Panc1 (cell line): ENCODE results near the gene AP1B1.

Source experiments
- POLR2AphosphoS5 ChIP-seq: IDR thresholded peaks from 2 replicates; pipeline ENCODE4 v1.6.1; 2012; ENCODE audit warnings: mild to moderate bottlenecking, low read depth, low read length, moderate library complexity
- REST ChIP-seq, 2 experiments: IDR thresholded peaks; 2 replicates each; pipeline ENCODE4 v1.6.1; 2011 to 2012; ENCODE audit warnings: low read depth in 2 of 2, control low read depth in 1 of 2, low read length in 1 of 2, mild to moderate bottlenecking in 1 of 2, moderate library complexity in 1 of 2; ENCODE audit not compliant: insufficient read depth in 1 of 2
- SIN3A ChIP-seq: IDR thresholded peaks from 2 replicates; pipeline ENCODE4 v1.6.1; 2012; ENCODE audit warnings: low read depth, mild to moderate bottlenecking, low read length, moderate library complexity, borderline replicate concordance; ENCODE audit not compliant: insufficient read depth
- TCF7L2 ChIP-seq: IDR thresholded peaks from 2 replicates; pipeline ENCODE4 v1.6.1; 2011; ENCODE audit warnings: mild to moderate bottlenecking, low read depth, low read length, inconsistent platforms
- TF ChIP-seq, protein P1 (sequence below): fragments of 450-650 bp; IDR thresholded peaks from 2 replicates; pipeline ENCODE4 v1.5.1; 2017; ENCODE audit warnings: mild to moderate bottlenecking

DNA sequence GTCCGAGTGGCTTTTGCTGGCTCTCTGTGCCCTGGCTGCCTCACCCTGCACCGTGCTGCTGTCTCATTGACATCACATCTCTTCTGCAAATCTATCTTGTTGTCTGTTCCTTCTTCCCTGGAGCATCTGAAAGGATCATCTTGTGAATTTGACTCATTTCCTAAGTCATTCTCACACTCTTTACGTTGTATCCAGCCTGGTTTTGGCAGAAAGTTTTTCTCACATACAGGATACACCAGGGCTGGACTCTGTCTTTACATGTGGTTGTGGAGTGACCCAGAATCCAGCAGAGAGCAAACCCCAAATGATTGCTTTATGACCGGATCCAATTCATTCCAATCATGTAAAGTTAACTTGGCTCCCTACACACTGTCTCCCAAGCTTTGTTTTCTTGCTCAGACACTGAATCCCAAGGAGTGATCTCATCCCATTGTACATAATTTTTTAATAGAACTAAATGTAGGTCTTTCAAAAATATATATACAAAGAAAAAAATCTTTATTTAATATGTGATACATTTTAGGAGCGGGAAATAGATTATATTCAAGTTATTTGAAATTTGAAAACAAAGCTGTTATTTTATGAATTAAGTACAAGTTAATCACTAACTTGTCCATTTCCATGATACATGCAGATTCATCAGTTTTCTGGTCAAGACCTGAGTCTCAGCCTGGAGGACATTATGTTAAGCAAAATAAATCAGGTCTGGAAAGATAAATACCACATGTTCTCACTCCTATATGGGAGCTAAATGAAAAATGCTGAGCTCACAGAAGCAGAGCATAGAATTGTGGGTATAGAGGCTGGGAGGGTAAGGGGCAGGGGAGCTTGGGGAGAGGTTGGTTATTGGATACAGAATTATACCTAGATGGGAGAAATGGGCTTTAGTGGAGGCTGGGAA is 47.1 kb upstream of the AP1B1 start:
- TF ChIP-seq, protein P1, sequence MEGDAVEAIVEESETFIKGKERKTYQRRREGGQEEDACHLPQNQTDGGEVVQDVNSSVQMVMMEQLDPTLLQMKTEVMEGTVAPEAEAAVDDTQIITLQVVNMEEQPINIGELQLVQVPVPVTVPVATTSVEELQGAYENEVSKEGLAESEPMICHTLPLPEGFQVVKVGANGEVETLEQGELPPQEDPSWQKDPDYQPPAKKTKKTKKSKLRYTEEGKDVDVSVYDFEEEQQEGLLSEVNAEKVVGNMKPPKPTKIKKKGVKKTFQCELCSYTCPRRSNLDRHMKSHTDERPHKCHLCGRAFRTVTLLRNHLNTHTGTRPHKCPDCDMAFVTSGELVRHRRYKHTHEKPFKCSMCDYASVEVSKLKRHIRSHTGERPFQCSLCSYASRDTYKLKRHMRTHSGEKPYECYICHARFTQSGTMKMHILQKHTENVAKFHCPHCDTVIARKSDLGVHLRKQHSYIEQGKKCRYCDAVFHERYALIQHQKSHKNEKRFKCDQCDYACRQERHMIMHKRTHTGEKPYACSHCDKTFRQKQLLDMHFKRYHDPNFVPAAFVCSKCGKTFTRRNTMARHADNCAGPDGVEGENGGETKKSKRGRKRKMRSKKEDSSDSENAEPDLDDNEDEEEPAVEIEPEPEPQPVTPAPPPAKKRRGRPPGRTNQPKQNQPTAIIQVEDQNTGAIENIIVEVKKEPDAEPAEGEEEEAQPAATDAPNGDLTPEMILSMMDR, result no peak
- TF ChIP-seq REST (IDR thresholded peaks at IDR 0.05; ENCODE audit: insufficient read depth in 1 of 2, low read depth in 2 of 2, low read length in 1 of 2) (no peak), SIN3A (no peak), POLR2AphosphoS5 (no peak), TCF7L2 (no peak)
